GM18502 (cell line): Measurements from ENCODE around the gene SERPINA3.
"Not testable (repeated sequence)": the region's sequence is repeated elsewhere in the genome, so short reads cannot be mapped to it uniquely, and the experiment has no call there.

Source experiments
- ATAC-seq: cut with Tn5 transposase; IDR thresholded peaks from one replicate; pipeline ENCODE4 v1.9.1; 2021; ENCODE audit warnings: mild to moderate bottlenecking; ENCODE audit not compliant: unreplicated experiment, poor library complexity

SERPINA3 gene

DNA sequence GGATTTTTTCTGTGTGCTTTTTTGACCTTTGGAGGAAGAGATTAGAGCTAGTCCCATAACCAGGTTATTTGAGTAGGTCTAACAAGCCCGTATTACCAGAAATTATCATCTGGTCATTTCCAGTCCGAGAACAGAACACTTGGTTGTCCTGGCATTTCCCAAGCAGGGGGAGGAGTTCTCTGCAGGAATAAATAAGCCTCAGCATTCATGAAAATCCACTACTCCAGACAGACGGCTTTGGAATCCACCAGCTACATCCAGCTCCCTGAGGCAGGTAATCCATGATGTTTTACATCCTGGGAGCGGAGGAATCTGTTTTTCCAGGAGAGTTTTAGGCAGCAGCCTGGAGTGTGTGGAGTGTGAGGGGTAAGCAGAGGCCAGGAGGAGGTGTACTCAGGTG, at the start of gene SERPINA3:
SERPINA3 (plus strand) TSS at position 218 of the 400 bp plus-strand sequence. CDS start 2,051 bp downstream, outside the sequence.
- no peak for ATAC-seq

DNA sequence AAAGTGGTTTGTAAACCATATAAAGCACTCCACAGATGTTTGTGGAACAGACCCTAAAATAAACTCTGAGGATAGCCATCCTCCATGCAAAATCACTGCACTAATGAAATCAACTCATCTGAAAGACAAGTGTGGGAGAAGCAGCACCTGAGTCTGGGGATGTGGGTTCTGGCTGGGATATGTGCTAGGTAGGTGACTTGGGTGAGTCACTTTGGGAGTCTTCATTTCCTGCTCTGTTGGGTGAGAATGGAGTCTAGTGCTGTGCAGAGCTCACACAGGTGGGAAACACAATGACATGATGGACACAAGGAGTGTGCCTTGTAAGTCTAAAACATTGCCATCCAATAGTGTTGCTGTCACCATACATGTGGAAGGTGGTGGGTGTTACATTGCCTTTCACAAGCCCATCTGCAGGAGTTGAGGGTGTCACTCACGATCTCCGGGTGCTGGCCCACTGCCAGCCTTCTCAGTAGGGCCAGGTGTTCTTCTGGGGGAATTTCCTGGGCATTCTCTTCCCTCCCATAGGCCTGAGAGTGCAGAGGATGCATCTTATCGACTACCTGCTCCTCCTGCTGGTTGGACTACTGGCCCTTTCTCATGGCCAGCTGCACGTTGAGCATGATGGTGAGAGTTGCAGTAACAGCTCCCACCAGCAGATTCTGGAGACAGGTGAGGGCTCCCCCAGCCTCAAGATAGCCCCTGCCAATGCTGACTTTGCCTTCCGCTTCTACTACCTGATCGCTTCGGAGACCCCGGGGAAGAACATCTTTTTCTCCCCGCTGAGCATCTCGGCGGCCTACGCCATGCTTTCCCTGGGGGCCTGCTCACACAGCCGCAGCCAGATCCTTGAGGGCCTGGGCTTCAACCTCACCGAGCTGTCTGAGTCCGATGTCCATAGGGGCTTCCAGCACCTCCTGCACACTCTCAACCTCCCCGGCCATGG, 49.0 kb upstream of the SERPINA3 start:
- no peak for ATAC-seq

DNA sequence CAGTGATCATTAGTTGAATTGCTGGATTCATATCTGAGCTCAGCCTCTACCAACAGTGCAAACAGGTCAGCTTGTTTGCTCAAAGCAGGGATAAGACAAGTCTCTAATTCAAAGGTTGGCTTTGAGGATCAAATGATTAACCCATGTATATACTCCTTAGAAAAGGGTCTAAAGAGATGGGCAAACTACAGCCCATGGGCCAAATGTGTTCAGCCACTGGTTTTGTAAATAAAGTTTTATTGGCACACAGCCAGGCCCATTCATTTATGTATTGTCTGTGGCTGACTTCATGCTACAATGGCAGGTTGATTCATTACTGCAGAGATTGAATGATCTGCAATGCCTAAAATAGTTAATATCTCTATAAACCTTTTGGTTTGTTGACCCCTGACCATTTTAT, 47.8 kb upstream of the SERPINA3 start:
- ATAC-seq, result no peak

DNA sequence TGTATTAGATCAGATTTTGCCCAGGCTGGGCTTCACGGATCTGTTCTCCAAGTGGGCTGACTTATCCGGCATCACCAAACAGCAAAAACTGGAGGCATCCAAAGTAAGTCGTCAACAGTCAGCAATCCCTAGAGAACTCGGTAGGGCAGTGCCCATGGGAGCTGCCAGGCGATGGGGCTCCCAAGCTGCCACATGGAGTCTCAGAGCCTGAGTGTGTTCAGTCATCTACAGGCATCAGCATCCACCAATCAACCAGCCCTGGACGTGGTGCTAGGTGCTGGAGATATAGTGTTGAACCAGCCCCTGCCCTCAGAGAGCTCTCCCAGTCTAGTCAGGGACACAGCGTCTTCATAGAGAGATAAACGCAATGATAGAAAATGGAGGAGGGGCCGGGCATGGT, 44.0 kb upstream of the SERPINA3 start:
- ATAC-seq, result no peak

DNA sequence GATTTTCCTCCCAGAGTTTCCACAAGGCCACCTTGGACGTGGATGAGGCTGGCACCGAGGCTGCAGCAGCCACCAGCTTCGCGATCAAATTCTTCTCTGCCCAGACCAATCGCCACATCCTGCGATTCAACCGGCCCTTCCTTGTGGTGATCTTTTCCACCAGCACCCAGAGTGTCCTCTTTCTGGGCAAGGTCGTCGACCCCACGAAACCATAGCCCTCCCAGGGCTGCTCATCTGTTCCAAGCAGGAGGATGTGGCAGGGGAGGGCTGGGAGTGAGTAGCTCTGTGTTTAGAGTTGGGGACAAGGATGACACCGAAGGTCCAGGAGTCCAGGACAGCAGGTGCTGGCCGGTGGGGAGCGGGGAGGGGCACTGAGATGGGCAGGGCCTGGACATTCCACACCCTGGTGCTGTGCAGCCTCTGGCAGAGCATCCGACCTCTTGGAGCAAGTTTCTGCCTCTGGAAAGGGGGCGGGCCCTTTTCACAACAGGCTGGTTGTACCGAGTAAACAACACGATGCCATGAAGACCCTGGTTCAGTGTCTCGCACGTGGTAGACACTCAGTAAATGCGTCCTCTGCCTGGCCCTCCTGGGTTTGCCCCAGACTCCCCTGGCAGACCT, 42.7 kb upstream of the SERPINA3 start:
- ATAC-seq, result no peak

DNA sequence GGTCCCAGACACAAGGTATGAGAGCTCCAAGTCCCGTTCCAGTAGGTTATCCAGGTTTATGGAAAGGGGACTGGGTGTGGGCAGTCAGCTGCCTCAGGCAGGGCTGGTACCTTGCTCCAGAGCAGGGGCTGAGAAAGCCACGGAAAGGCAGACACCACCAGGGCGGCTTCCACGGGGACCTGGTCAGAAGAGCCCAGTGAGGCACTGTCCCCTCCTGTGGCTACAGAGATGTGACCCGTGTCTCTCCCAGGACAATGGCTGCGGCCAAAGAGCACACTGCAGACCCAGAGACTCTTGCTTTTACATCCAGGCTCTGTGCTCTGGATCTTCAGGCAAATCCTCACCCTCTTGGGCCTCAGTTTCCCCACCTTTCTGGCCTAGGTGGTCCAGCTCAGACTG, 42.2 kb upstream of the SERPINA3 start:
- no peak for ATAC-seq

DNA sequence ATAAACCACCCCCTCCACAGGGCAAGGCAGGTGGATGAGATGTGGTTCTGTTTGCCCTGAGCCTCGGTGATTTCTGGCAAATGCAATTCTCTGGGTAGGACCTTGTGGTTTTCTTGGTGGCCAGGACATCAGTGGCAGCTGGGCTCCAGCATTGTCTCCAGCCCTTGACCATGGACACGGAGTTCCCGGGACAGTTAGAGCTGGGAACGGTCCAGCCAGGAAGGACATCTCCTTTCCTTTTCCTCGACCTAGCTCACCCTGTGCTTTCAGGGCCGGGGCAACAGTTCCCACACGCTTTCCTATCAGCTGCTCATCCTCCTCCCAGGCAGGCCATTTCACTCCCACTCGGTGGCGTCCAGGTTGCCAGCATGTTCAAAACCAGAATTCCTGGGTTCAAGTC, 41.8 kb upstream of the SERPINA3 start:
- no peak for ATAC-seq

DNA sequence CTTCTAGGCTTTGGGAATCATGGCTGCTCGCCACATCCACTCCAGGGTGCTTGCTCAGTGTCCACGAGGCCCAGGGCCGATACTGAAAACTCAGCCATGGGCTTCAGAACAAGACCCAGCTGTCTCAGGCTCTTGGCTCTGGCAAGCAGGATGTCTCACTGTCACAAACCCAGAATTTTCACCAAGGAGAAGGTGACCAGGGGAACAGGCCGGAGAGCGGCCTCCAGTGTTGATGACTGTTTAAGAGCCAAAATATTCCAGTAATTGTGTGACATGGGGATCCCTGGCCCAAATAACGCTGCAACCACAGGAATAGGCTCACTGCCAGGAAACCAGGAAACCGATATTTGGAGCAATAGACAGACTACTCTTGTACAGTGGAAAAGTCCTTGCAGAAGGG, 40.8 kb upstream of the SERPINA3 start:
- no peak for ATAC-seq

DNA sequence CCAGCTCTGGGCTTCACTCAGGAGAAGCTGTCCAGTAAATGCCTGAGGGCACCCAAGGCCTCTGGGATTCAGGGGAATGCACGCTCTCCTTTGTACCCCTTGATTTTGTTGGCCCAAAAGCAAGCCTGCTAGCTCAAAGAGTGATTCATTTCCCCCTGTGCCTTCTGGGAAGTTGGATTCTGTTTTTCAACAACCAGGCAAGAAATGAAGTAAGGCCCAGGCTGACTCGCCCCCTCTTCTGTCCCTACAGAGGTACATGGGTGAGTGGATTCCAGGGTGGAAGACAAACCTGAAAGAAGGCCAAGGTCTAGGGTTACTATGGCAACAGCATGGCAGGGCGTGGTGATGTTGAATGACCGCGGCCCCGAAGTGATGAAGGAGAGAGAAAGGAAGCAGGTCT, 40.2 kb upstream of the SERPINA3 start:
- ATAC-seq, result no peak

DNA sequence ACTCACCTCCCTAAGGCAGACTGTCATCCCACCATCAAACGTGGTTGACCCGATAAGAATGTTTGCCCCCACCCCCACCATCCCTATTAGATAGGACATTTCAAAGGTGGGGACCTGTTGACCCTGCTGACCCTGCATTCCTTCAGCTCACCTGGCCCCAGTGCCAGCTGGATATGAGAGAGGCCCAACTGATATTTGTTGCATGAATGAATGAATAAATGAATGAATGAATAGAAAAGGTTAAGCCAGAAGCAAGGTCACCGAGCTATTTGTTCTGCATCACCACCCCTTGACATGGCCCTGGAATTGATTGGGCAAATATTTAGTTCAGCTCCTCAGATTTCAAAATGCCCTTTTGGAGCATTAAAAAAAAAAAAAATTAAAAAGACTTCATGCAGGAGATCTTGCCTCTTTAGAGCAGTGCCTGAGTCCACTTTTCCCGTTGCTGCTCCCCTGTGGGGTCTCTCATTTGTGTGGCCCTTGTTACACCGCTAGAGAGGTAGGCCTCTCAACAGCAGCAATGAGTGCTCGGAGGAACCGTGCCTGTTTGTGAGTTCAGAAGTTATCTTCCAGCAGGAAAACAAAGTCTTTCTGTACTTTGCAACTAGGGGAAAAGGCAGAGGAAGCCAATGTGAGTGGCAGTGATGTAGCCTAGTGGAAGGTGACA, 39.4 kb upstream of the SERPINA3 start:
- no peak for ATAC-seq

DNA sequence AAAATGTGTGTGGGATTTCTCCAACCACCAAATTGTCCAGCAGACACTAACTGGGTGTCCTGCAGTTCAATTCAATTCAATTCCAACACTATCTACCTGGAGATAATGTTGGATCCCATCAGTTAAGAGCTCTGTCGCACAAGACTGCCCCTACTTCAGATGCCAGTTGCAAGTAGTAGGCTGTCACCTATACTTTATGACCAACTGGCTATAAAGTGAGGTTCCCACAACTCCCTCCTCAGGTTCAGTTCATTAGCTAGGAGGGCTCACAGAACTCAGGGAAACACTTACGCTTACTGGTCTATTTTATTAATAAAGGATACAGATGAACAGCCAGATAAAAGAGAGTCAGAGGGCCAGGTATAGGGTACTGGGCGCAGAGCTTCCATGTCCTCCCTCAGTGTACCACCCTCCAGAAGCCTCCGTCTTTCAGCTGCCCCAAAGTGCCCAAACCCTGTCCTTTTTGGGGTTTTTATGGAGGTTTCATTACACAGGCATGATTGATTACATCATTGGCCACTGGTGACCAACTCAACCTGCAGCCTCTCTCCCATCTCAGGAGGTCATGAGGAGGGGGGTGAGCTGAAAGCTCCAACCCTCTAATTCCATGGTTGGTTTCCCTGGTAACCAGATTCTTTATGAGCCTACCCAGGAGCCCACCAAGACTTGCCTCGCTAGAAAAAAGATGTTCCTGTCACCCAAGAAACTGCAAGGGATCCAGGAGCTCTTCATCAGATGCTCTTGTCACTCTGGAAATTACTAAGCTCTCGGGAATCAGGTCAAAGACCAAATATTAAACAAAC, 38.5 kb upstream of the SERPINA3 start:
- ATAC-seq, result no peak

DNA sequence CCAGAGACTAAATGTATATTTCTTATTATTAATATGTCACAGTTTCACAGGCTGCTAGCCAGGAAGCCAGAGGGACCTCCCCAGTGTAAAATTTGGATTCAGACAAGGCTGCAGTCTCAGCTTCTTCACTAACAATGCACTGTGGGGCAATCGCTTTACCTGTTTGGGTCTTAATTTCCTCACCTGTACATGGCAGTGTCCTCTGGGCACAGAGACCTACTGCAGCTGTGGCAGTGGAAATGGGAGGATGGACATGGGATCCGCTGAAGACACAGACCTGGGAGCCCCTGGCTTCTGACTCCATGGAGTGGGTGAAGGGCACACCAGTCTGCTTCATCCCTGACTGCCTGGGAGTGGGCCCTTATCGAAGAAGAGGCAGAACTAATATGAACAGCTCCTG, 37.9 kb upstream of the SERPINA3 start:
- no peak for ATAC-seq

DNA sequence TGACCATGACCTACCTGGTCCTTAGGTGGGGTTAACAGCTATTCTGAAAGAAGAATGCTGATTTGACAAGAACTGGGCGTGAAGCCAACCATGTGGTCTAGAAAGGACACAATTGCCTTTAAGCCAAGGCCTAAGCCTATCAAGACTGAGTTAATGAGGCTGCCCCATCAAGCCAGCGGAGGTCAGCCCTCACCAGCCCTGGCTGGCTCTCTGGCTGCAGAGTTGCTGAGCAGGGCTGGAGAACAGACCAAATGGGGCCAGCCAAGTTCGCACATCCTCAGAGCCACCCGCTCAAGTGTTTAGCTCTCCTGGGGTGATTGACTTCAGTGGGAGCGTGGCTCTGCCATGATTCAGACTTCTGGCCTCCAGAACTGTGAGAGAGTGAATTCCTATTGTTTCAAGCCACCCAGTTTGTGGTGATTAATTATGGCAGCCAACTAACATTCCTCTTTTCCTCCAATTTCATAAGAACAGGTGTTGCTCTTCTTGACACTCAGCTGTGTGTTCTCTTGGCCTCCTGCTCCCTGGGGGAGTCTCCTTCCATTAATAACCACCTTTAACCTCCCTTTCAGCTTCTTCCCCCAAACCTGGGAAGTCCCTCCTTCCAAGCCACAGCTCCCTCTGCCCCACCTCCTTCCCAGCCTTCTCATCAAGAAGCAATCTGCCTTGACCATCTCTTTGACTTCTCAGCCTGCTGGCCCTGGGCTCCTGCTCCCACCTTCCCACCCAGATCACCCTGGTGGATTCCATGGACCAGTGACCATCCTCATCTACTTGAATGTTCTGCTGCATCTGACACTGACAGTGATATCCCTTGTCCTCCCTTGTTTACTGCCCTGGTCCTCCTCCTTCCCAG, 36.2 kb upstream of the SERPINA3 start:
- ATAC-seq, result no peak

DNA sequence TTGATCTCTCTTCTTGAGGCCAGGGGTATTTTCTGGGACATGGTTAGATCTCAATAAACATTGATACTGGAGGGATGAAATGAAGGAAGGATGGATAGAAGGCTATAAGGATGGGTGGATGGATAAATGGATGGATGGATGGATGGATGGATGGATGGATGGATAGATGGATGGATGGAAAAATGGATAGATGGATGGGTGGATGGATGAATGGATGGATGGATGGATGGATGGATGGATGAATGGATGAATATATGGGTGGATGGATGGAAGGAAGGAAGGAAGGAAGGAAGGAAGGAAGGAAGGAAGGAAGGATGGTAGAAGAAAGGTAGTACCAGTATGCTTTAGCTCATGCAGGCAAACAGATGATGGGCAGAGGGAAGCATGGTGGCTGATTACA, 34.7 kb upstream of the SERPINA3 start:
- ATAC-seq, result not testable (repeated sequence)

DNA sequence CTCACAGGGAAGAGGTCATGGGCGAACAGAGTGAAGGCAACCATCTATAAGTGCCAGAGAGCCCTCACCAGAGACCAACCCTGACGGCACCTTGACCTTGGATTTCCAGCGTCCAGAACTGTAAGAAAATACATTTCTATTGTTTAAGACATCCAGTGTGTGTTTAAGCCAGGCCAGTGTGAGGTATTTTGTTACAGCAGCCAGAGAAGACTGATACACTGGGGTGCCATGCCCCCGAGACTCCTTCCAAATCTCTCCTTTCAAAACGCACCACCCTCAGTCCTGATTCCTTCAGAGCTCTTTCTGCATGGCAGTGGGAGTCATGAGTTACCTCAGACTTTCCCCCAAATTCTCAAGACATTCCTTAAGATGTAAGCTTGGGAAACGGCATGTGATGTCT, 33.5 kb upstream of the SERPINA3 start:
- ATAC-seq, result no peak

DNA sequence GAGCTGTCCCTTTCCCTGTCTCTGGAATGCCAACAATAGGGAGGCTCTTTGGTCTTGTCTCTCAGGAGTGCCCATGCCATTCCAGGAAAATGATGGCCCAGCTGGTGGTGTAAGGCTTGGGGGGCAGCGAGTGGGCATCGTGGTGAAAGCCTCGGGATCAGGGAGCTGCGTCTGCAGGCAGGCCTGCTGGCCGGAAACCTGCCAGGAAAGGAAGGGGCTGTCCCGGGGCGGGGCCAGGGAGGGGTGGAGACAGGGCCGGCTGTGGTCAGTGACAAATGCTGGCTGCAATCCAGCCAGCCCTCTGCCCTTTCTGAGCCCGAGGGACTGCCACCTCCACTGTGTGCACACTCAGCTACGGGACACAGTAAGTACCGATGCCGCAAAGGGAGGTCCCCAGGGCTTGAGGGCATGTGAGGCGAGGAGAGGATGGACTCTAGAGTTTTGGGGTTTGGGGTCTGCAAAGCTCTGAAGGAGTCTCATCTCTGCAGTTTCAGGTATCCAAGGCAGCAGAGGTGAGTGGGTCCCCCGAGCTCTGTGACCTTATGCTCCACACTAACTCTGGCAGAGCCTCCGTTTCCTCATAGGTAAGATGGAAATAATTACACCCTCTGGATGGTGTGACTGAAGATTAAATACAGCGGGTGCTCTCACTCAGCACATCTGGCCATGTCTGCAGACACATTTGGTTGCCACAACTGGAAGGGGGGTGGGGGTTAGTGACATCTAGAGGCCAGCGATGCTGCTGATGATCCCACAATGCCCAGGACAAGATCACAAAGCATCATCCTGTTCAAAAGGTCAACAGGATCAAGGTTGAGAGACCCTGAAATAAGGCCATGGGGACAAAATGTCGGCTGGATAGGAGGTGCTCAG, 30.8 kb upstream of the SERPINA3 start, which contains the start of gene SERPINA5:
SERPINA5 (plus strand) TSS at position 300 of the 873 bp plus-strand sequence. CDS start 5,937 bp downstream, outside the sequence.
- no peak for ATAC-seq

DNA sequence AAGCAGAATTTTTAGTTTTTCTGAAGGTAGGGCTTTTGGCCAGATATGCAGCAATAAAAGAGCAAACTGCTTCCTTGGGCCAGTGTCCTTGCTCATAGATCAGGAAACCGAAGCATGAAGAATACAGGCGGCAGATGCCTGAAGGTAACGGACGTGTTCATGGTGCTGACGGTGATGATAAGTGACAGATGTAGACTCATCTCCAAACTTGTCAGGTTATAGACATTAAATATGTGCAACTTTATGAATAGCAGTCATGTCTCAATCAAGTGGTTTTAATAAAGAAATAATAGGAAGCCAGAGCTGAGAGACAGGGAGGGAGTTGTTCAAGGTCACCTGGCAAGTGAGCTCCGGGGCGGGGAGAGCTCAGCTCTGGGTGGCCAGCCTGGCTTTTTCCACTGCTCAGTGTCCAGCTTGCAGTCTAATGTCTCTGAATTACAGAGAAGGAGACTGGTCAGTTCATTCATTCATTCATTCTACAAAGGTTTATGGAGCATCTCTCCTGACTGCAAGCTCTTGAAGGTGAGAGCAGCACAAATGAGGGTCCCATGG, 29.9 kb upstream of the SERPINA3 start:
- ATAC-seq, result no peak

DNA sequence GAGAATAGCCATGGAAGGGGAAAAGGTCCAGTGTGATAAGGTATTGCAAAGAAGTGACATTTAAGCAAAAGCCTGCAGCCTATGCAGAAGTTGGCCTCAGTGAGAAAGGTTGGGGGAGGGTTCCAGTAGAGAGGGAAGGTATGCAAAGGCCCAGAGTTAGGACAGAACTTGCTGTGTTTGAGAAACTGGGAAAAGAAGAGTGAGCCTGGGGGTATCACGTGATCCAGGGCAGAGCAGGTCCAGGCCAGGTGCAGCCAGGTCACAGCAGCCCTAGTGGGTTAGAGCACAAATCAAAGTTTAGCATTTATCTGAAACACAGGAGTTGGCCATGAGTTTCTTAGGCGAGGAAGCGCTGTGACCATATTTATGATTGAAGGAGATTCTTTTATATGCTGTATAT, 29.3 kb upstream of the SERPINA3 start:
- ATAC-seq, result no peak
